Cardiac fibroblast (primary cell): ENCODE measurements around the gene MSH3.
"Not testable (repeated sequence)": the region's sequence is repeated elsewhere in the genome, so short reads cannot be mapped to it uniquely, and the experiment has no call there.

Experiments used
- DNase-seq, 2 donors: peaks; one replicate each; pipeline versions ENCODE4 v3.0.0 to v3.0.0-alpha.2; 2010; ENCODE audit warnings: low read depth in 2 of 2
- H3K4me3 ChIP-seq, 2 donors: replicated peaks in 1 of 2; 1 replicate in 1 of 2; 2 replicates in 1 of 2; pipeline ENCODE4 v1.5.1; 2011; ENCODE audit warnings: low read depth in 2 of 2, low read length in 2 of 2, mild to moderate bottlenecking in 2 of 2, moderate library complexity in 1 of 2
- TF ChIP-seq, protein P1 (sequence below): IDR thresholded peaks from one replicate; pipeline ENCODE4 v1.5.1; 2011; ENCODE audit warnings: low read depth, mild to moderate bottlenecking, low read length, inconsistent platforms

The MSH3 gene

DNA sequence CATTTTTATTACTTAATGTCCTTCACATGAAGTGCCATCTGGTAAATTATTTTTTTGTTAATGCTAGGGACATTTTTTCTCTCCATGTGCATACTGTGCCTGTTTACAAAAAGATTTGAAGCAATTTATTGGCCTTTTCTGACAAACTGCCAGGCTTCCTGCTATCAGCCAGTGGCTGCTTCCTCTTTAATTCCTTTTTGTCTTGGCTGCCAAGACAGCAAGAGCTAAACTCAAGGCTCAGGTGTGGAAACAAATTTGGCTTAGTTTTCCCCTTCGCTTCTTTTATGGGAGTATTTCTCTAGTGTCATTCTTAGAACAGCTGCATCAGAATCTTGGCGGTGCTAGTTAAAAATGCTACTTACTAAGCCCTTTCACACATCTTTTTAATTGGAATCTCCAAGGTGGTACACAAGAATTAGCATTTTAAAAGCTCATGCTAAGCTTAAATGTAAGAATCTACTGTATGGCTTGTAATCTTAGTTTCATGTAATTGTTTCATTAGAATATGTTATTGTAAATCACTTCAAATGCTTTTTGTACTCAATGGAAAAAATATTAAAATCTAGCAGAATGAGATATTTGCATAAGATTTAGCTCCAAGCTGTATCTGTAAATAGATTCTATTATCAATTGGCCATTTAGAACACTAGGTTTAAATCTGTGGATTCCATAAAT, 171.5 kb downstream of the MSH3 start:
- H3K4me3 ChIP-seq: no peak overlapping the region
- peak in 1 of 2 donors; percentile 58 for DNase-seq
- TF ChIP-seq, protein P1, sequence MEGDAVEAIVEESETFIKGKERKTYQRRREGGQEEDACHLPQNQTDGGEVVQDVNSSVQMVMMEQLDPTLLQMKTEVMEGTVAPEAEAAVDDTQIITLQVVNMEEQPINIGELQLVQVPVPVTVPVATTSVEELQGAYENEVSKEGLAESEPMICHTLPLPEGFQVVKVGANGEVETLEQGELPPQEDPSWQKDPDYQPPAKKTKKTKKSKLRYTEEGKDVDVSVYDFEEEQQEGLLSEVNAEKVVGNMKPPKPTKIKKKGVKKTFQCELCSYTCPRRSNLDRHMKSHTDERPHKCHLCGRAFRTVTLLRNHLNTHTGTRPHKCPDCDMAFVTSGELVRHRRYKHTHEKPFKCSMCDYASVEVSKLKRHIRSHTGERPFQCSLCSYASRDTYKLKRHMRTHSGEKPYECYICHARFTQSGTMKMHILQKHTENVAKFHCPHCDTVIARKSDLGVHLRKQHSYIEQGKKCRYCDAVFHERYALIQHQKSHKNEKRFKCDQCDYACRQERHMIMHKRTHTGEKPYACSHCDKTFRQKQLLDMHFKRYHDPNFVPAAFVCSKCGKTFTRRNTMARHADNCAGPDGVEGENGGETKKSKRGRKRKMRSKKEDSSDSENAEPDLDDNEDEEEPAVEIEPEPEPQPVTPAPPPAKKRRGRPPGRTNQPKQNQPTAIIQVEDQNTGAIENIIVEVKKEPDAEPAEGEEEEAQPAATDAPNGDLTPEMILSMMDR: no peak

DNA sequence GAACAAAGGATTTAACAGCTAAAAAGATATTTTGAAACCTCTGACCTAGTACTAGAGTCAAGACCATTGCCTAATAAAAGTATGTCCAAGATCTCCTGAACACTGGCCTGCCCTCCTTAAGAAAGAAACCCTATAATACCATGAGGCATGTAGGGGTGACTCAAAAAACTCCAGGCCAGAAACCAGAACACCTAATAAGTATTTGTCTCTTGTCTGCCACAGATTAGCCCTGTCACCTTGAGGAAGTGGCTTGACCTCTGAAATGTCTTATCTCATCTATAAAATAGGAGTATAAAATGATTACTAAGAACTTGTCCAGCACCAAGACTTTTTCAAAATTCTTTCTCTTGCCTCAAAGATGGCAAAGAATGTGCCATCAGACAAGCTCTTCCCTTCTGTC, 180.3 kb downstream of the MSH3 start:
- no peak for DNase-seq
- no peak overlapping the region for H3K4me3 ChIP-seq
- TF ChIP-seq, protein P1: no peak

DNA sequence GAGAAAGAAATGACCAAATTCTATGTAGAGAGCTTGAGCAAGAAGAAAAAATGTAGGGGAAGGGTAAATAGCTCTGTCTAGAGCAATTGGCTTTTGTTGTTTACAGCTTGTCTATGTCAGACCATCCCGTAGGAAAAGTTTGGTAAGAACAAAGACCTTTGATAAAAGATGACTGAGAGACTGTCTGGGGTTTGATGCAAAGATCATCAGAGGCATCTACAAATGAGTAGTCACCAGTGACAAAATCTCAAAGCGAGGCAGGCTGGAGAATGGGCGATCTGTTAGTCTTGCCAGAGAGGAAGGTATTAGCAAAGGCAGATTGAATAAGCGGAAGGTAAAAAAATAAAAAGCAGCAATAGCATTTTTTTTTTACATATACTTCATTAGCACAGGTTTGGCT, 180.7 kb downstream of the MSH3 start:
- no peak overlapping the region for H3K4me3 ChIP-seq
- no peak for DNase-seq
- TF ChIP-seq, protein P1: no peak

DNA sequence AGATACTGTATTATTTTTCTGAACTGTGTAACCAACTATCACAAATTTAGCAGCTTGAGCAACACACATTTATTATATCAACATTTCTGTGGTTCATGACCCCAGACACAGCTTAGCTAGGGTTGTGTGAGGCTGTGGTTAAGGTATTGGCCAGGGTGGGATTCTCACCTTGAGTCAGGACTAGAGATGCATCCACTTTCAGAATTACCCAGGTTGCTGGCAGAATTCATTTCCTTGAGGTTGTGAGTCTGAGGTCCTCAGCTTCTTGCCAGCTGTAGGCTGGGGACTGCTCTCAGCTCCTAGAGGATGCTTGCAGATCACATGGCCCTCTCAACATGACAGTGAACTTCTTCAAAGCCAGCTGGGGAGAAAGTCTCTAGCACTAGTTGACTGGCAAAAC, 183.2 kb downstream of the MSH3 start:
- TF ChIP-seq, protein P1: no peak

DNA sequence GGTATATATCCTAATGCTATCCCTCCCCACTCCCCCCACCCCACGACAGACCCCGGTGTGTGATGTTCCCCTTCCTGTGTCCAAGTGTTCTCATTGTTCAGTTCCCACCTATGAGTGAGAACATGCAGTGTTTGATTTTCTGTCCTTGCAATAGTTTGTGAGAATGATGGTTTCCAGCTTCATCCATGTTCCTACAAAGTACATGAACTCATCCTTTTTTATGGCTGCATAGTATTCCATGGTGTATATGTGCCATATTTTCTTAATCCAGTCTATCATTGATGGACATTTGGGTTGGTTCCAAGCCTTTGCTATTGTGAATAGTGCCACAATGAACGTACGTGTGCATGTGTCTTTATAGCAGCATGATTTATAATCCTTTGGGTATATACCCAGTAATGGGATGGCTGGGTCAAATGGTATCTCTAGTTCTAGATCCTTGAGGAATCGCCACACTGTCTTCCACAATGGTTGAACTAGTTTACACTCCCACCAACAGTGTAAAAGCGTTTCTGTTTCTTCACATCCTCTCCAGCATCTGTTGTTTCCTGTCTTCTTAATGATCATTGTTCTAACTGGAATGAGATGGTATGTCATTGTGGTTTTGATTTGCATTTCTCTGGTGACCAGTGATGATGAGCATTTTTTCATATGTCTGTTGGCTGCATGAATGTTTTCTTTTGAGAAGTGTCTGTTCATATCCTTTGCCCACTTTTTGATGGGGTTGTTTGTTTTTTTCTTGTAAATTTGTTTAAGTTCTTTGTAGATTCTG, 186.8 kb downstream of the MSH3 start:
- DNase-seq: peak in 1 of 2 donors; percentile 25
- not testable (repeated sequence) for H3K4me3 ChIP-seq

More for the DNA sequence above, 183.2 kb downstream of the MSH3 start:
- no peak overlapping the region for H3K4me3 ChIP-seq
- no peak for DNase-seq

DNA sequence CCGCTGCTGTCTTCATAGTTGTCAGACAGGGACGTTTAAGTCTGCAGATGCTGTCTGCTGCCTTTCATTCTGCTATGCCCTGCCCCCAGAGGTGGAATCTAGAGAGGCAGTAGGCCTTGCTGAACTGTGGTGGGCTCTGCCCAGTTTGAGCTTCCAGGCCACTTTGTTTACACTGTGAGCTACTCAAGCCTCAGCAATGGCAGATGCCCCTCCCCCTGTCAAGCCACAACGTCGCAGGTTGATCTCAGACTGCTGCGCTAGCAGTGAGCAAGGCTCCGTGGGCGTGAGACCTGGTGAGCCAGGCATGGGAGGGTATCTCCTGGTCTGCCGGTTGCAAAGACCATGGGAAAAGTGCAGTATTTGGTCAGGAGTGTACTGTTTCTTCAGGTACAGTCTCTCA, 192.0 kb downstream of the MSH3 start:
- DNase-seq, H3K4me3 ChIP-seq: not testable (repeated sequence)

DNA sequence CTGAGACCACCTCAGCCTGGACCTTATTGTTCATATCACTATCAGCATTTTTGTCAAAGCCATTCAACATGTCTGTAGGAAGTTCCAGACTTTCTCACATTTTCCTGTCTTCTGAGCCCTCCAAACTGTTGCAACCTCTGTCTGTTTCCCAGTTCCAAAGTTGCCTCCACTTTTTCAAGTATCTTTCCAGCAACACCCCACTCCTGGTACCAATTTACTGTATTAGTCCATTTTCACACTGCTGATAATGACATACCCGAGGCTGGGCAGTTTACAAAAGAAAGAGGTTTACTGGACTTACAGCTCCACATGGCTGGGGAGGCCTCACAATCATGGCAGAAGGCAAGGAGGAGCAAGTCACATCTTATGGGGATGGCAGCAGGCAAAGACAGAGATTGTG, 195.7 kb downstream of the MSH3 start:
- H3K4me3 ChIP-seq, DNase-seq: not testable (repeated sequence)

DNA sequence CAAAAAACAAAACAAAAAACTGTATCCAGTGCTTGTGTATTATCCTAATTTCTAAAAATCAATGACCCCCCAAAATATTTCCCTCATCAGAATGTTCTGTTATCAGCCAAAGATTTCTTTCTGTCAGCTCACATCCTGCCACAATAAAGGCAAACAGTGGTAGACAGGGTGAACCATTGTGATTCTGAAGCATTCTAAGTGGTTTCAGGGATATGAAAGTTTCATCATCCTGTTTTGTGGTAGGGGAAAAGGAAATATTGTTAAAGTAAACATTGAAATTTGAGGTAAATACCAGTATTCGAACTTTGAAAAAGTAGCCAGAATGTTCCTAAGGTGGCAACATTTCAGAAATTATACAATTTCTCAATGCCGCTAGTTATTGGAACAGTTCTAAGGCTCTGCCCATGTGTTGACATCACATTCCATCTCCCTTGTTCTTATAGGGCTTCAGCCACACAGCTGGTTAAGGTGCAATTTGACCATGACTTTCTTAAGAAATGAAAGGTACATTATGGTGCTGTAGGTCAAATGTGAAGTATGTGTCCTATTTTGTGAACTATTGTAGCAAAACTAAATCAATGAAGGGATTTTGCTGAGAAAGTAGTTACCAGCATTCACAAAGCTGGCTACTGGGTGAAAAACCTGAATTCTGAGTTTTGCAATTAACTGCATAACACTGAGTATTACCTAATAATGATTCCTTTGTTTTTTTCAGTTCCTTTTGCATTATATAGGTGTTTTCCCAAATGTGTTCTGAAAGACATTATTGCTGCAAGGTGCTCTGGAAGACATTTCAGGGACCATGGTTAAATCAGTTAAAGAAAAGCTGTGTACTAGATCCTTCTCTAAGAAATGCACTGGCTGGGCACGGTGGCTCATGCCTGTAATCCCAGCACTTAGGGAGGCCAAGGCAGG, 198.1 kb downstream of the MSH3 start:
- TF ChIP-seq, protein P1: no peak
- peak in 1 of 2 donors; percentile 34 for DNase-seq

More for the DNA sequence above, 198.1 kb downstream of the MSH3 start:
- no peak overlapping the region for H3K4me3 ChIP-seq
